ENCODE results near the gene ANGEL2.
"Not testable (repeated sequence)": the region's sequence is repeated elsewhere in the genome, so short reads cannot be mapped to it uniquely, and the experiment has no call there.

DNA sequence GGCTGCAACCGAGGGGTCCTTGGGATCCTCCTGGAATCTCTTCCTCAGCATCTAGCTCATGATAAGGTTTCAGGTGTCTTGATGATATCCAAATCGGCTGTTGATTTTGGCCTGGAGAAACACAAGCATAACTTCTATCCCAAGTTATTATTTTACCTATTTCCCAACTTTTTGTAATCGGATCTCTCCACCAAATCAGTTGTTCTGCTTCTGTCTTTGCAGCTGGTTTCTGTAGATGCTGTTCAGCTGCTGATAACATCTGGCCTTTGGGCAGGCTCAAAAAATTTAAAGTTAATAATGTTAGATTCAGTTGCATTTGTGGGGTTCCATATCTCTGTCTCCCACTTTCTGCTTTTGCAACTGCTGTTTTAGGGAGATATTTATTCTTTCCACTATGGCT, 11.4 kb upstream of the ANGEL2 start:
- TF ChIP-seq, protein P1, sequence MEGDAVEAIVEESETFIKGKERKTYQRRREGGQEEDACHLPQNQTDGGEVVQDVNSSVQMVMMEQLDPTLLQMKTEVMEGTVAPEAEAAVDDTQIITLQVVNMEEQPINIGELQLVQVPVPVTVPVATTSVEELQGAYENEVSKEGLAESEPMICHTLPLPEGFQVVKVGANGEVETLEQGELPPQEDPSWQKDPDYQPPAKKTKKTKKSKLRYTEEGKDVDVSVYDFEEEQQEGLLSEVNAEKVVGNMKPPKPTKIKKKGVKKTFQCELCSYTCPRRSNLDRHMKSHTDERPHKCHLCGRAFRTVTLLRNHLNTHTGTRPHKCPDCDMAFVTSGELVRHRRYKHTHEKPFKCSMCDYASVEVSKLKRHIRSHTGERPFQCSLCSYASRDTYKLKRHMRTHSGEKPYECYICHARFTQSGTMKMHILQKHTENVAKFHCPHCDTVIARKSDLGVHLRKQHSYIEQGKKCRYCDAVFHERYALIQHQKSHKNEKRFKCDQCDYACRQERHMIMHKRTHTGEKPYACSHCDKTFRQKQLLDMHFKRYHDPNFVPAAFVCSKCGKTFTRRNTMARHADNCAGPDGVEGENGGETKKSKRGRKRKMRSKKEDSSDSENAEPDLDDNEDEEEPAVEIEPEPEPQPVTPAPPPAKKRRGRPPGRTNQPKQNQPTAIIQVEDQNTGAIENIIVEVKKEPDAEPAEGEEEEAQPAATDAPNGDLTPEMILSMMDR (conservative IDR thresholded peaks at IDR 0.05; ENCODE audit: low read depth, low read length), result not testable (repeated sequence)
- TF ChIP-seq EZH2phosphoT487 (IDR thresholded peaks at IDR 0.05; ENCODE audit: borderline replicate concordance, low read length), result not testable (repeated sequence)
